ENCODE data around the gene GCH1.
"Not testable (repeated sequence)": the region's sequence is repeated elsewhere in the genome, so short reads cannot be mapped to it uniquely, and the experiment has no call there.

The GCH1 gene

DNA sequence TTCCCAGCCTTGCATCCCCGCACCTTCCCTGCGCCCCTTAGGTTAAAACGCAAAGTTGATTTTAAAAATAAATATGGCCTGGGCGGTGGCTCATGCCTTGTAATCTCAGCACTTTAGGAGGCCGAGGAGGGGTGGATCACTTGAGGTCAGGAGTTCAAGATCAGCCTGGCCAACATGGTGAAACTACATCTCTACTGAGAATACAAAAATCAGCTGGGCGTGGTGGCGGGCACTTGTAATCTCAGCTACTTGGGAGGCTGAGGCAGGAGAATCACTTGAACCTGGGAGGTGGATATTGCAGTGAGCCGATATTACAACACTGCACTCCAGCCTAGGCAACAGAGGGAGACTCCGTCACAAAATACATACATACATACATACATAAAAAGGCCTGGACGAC lies 96.0 kb downstream of the GCH1 start:
- no peak overlapping the region for H3K27ac Mint-ChIP-seq
- H3K4me1 Mint-ChIP-seq, result peaks cover 6% of the 10 kb centered on the region
- peaks cover under 1% of the 10 kb centered on the region for H3K27me3 Mint-ChIP-seq
- H3K9me3 Mint-ChIP-seq, result no peaks in the 10 kb centered on the region
- no peak overlapping the region for H3K4me3 Mint-ChIP-seq
- H3K36me3 Mint-ChIP-seq, result no peaks in the 10 kb centered on the region

DNA sequence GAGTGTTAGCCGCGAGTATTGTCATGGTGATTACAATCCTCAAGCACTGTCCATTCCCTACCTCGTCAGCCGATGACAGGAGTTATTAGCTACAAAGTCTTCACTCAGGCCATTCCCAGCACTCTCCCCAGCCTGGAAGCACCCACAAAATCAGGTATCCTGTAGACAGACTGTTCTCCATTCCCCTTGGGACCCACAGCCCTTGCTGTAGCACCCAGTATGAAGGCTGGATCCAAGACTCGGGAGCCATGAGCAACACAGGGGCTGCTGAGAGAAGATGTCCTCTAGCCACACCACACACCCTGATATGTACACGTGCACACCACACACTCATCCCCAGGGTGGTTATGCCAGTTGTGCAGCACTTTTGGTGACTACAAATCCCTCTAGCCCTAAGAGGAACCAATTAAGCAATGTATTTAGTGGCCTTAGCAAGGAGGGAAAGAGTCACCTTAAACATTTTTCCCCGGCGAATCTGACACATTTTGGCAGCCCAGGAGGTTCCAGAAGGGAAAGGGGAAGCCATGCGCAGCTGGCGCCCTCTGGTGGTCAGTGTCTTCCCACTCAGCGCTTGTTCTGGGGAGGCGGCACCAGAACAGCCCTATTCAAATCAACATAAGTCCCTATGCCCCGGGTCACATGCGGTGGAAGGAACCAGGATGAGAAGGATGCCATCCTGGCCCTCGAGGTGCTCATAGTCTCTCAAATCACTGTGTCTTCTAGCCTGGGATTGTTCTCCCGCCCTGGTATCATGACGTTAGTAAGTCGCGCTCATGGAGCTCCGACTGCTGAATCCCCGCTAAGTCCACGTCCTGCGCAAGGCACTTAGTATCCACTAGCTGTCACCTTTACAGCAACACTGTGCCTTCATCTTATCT lies 96.9 kb downstream of the GCH1 start:
- Mint-ChIP-seq H3K27ac (no peak overlapping the region), H3K4me3 (no peak overlapping the region), H3K36me3 (no peaks in the 10 kb centered on the region), H3K4me1 (peaks cover 6% of the 10 kb centered on the region), H3K27me3 (peaks cover 2% of the 10 kb centered on the region), H3K9me3 (no peaks in the 10 kb centered on the region)

DNA sequence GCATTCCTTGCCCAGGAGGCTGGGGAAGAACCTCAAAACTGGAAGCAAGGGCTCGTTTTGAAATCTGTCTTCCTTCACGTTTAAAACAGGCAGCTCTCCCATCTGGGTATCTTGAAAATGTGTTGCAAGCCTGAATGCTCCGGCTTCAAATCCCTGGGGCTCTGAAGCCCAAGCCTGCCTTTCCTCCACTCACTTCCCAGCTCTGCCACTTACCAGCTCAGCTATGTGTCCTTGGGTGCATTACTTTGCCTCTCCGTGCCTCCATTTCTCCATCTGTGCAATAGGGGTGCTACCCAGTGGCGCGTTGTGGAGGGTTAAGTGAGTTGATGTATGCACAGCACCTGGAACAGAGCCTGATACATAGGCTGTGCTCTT lies 97.6 kb downstream of the GCH1 start:
- peaks cover 2% of the 10 kb centered on the region for H3K27me3 Mint-ChIP-seq
- H3K27ac Mint-ChIP-seq, result no peak overlapping the region
- peaks cover 6% of the 10 kb centered on the region for H3K4me1 Mint-ChIP-seq
- H3K4me3 Mint-ChIP-seq, result no peak overlapping the region
- H3K36me3 Mint-ChIP-seq, result no peaks in the 10 kb centered on the region
- H3K9me3 Mint-ChIP-seq, result no peaks in the 10 kb centered on the region

DNA sequence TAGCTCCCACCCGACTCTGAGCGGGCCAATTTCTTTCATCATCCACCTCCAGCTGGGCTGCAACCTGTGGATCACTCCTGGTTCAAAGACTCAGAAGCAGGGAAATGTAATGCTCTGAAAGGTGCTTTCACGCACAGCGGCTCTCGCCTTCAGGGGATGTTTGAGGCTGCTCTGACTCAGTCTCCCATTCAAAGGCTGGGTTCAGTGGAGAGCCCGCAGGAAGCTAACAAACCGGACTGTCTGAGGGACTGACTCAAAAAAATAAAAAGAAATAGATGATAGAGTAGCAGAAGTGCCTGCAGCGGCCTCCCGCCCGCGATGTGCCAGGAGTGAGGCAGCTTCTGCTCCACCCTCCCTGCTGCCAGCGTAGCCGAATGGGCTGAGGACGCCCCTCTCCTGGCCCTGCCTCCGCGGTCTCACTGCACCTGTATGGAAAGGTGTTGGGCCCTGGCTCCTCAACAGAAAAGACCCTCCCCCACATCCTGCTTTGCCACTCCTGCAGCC lies 98.0 kb downstream of the GCH1 start:
- Mint-ChIP-seq H3K4me1 (peaks cover 6% of the 10 kb centered on the region), H3K27ac (no peak overlapping the region), H3K27me3 (peaks cover 2% of the 10 kb centered on the region), H3K4me3 (no peak overlapping the region), H3K36me3 (no peaks in the 10 kb centered on the region), H3K9me3 (no peaks in the 10 kb centered on the region)

DNA sequence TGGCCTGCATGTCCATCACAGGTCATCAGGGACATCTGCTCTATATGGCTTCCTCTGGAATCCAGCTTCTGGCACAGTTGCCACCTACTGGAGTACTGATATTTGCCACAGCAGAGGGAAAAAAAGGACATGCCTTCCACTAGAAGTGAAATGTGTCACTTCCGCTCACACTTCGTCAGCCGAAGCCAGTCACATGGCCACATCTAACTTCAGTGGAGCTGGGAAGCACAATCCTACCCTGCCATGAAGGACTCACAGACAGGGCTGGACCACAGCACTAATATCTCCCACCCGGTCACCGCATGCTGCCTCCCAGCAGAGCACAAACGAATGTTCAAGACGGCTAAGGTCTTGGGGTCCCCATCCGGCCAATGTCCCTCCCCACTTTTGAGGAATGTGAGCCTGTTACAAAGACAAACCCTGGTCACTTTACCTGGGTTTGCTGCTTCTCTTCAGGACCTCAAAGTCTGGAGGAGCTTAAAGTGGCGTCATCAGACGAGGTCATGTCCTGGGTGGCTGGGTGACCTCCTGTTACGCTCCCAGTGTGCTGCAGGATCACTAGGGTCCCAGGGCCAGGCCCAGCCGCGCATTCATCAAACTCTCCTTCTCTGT lies 98.6 kb downstream of the GCH1 start:
- H3K4me3 Mint-ChIP-seq, result no peak overlapping the region
- no peak overlapping the region for H3K27ac Mint-ChIP-seq
- H3K9me3 Mint-ChIP-seq, result no peaks in the 10 kb centered on the region
- H3K27me3 Mint-ChIP-seq, result peaks cover 2% of the 10 kb centered on the region
- H3K36me3 Mint-ChIP-seq, result no peaks in the 10 kb centered on the region
- peaks cover 6% of the 10 kb centered on the region for H3K4me1 Mint-ChIP-seq

DNA sequence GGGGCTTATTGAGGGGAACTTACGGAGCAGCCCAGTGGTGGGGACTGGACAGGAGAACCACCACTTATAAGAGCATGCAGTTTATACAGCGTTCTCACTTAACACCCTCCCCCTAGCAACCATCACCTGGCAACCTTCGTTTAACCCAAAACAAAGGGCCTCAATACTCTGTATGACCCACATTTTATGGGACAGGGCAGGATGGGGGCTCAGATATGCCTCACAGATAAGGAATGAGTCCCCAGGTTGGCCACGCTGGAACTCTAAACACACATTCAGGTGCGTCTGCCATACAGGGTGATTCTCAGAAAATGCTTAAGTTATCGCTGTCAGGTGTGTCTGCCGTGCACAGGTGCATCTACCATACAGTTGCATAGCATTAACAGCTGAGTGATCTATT lies 99.2 kb downstream of the GCH1 start:
- no peak overlapping the region for H3K4me3 Mint-ChIP-seq
- no peaks in the 10 kb centered on the region for H3K36me3 Mint-ChIP-seq
- peaks cover 6% of the 10 kb centered on the region for H3K4me1 Mint-ChIP-seq
- H3K27me3 Mint-ChIP-seq, result peaks cover 2% of the 10 kb centered on the region
- no peaks in the 10 kb centered on the region for H3K9me3 Mint-ChIP-seq
- no peak overlapping the region for H3K27ac Mint-ChIP-seq

DNA sequence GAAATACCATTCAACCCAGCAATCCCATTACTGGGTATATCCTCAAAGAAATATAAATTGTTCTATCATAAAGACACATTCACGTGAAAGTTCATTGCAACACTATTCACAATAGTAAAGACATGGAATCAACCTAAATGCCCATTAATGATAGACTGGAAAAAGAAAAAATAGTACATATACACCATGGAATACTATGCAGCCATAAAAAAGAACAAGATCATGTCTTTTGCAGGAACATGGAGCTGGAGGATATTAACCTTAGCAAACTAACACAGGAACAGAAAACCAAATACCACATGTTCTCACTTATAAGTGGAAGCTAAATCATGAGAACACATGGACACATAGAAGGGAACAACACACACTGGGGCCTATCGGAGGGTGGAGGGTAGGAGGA lies 101.1 kb downstream of the GCH1 start:
- not testable (repeated sequence) for H3K4me1 Mint-ChIP-seq, H3K27me3 Mint-ChIP-seq

DNA sequence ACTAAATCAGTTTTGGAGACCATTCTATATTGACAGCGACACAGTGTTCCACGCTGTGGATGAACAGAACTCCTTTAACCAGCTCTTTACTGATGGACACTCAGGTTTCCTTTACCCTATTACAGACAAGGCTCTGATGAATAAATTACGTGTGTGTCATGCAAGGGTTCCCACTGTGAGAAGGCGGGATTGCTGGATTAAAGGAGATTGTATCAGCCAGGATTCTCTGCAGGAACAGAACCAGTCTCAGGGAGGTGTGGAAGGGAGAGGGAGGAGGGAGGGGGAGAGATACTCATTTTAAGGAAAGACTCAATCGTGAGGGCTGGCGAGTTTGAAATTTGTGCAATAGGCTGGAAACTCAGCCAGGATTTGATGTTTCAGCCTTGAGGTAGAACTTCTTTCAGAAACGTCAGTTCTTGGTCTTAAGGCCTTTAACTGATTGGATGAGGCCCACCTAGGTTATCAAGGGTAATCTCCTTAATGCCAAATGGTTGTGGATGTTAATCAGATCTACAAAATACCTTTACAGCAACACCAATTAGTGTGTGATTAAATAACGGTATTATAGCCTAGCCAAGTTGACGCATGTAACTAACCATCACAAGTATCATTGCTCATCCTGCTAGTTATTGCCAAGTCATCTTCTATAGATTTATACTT lies 104.0 kb downstream of the GCH1 start:
- Mint-ChIP-seq H3K4me1 (no peaks in the 10 kb centered on the region), H3K4me3 (no peak overlapping the region), H3K27ac (no peak overlapping the region), H3K36me3 (peaks cover 3% of the 10 kb centered on the region), H3K27me3 (peaks cover 4% of the 10 kb centered on the region), H3K9me3 (no peaks in the 10 kb centered on the region)

More for the DNA sequence above, 101.1 kb downstream of the GCH1 start:
- peak overlapping the region; percentile 73 for H3K27ac Mint-ChIP-seq
- not testable (repeated sequence) for H3K4me3 Mint-ChIP-seq, H3K36me3 Mint-ChIP-seq, H3K9me3 Mint-ChIP-seq

DNA sequence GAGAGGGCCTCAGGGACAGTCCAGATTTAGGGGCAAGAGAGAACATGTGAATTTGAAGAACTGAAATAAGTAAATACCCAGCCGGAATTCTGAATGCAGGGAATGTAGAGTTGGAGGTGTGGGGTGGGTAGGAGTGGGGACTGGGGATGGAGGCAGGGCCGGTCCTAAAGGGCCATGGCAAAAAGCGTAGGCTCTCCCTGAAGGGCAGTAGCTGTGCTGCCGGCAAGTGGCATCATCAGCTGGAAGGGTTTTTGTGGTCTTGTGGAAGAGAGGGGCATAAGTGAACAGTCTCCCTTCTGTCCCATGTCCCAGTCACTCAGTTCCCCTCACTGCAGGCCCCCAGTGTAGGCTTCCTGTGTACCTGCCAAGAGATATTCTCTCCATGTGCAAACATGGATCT lies 104.6 kb downstream of the GCH1 start:
- Mint-ChIP-seq H3K4me3 (no peak overlapping the region), H3K9me3 (no peaks in the 10 kb centered on the region), H3K36me3 (peaks cover 3% of the 10 kb centered on the region), H3K27ac (no peak overlapping the region), H3K4me1 (no peaks in the 10 kb centered on the region), H3K27me3 (peaks cover 4% of the 10 kb centered on the region)

DNA sequence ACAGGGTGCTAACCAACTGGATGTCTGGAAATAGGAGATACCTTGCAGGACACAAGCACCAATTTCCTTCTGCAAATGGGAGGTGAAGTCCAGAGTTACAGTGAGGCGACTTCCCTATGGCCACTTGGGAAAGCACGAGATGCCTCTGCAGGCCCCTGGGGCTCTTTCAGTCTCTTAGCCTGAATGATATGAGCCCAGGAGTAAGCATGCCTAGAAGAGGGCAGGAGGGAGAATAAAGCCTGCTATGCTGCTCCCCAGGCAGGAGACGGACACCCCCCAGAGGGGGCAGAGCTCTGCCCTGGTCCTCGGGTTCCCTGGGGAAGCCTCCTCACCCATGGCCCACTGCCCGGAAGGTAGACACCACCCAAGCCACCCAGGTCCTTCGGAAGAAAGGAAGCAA lies 105.1 kb downstream of the GCH1 start:
- H3K36me3 Mint-ChIP-seq, result peaks cover 3% of the 10 kb centered on the region
- H3K9me3 Mint-ChIP-seq, result no peaks in the 10 kb centered on the region
- H3K4me3 Mint-ChIP-seq, result no peak overlapping the region
- H3K4me1 Mint-ChIP-seq, result no peaks in the 10 kb centered on the region
- H3K27ac Mint-ChIP-seq, result no peak overlapping the region
- H3K27me3 Mint-ChIP-seq, result peaks cover 4% of the 10 kb centered on the region

DNA sequence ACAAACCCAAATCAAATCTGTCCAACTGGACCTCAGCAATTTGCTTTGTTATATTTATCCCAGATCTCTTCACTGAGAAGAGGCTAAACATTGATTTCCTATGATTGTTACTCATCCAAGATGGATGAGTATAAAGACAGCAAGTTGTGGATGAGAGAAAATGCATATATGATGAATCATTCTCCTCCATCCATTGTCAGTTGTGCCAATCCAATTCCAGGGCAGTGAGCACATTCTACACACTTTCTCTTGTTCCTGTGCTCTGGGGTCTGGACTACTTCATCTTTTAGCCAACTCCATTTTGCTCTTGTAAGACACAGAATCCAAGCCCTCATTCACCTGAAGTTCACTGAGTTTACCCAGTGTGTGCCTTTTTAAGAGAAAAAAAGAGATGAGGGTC lies 105.7 kb downstream of the GCH1 start:
- Mint-ChIP-seq H3K27ac (no peak overlapping the region), H3K36me3 (peaks cover 3% of the 10 kb centered on the region), H3K4me1 (no peaks in the 10 kb centered on the region), H3K9me3 (no peaks in the 10 kb centered on the region), H3K27me3 (peaks cover 4% of the 10 kb centered on the region), H3K4me3 (no peak overlapping the region)

DNA sequence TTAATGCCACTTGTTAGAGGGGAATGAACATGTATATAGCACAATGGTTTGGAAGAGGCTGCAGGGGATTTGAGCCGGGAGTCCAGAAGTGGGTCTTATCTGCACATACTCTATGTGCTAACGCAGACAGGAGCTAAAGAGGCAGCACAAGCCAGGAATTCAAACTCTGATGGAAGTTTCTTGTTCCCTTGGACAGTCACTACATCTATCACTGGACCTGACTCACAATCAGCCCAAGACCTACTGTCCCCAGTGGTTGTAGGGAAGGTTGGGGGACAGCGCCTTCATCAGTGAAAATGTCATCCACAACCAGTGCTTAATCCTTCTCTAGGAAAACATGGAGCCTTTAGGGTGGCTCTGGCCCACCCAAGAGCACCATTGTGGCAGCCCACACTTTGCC lies 107.8 kb downstream of the GCH1 start:
- peaks cover 3% of the 10 kb centered on the region for H3K36me3 Mint-ChIP-seq
- no peaks in the 10 kb centered on the region for H3K9me3 Mint-ChIP-seq
- no peak overlapping the region for H3K4me3 Mint-ChIP-seq
- peaks cover 2% of the 10 kb centered on the region for H3K27me3 Mint-ChIP-seq
- H3K4me1 Mint-ChIP-seq, result no peaks in the 10 kb centered on the region
- no peak overlapping the region for H3K27ac Mint-ChIP-seq

DNA sequence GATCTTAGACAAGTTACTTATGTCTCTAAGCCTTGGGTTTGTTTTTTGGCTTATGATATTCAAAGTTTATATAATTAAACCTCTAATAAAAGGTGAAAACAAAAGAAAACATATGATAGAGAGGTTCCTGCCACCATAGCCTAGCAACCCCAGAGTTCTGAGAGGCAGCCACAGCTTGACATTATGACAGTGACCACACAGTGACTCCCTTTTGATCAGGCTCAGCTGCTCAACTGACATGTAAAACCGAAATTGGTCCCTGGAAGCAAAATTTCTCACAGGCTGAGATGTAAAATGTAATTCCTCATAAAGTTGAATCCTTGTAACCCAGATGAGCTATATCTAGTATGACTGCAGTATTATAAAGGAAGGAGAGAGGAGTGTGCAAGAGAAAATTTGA lies 108.5 kb downstream of the GCH1 start:
- Mint-ChIP-seq H3K4me1 (no peaks in the 10 kb centered on the region), H3K27ac (no peak overlapping the region), H3K27me3 (peaks cover 2% of the 10 kb centered on the region), H3K4me3 (no peak overlapping the region), H3K9me3 (no peaks in the 10 kb centered on the region), H3K36me3 (peaks cover 3% of the 10 kb centered on the region)

DNA sequence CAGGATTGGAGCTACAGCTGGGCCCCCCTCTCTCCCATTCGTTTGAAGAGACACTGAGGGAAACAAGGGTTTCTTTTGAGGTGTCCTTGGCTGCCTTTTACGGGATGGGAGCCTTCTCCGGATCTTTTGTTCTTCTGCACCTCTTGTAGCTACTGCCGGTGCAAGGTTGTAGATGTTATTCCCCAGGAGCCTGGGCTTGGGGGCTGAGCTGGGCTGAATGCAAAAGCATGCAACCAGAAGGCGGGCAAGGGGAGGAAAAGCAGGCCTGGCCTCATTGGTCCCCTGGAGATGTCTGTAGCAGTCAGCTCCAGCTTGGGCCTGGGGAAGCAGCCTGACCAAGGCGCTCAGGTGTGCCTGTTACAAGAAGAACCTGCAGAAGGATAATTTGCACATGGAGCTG lies 110.3 kb downstream of the GCH1 start:
- Mint-ChIP-seq H3K27me3 (no peaks in the 10 kb centered on the region), H3K4me1 (no peaks in the 10 kb centered on the region), H3K9me3 (no peaks in the 10 kb centered on the region), H3K4me3 (no peak overlapping the region), H3K27ac (no peak overlapping the region), H3K36me3 (peaks cover 3% of the 10 kb centered on the region)

Data from activated naive CD4-positive, alpha-beta T cell treated with anti-CD3 and anti-CD28 coated beads, Interleukin-2, amount 50 U/mL, for 24 hours (primary cell).